Measurements from ENCODE around the gene CD38.
A peak's percentile ranks its signal among the peaks of the same experiment; 100 is the strongest.

Gene CD38

DNA sequence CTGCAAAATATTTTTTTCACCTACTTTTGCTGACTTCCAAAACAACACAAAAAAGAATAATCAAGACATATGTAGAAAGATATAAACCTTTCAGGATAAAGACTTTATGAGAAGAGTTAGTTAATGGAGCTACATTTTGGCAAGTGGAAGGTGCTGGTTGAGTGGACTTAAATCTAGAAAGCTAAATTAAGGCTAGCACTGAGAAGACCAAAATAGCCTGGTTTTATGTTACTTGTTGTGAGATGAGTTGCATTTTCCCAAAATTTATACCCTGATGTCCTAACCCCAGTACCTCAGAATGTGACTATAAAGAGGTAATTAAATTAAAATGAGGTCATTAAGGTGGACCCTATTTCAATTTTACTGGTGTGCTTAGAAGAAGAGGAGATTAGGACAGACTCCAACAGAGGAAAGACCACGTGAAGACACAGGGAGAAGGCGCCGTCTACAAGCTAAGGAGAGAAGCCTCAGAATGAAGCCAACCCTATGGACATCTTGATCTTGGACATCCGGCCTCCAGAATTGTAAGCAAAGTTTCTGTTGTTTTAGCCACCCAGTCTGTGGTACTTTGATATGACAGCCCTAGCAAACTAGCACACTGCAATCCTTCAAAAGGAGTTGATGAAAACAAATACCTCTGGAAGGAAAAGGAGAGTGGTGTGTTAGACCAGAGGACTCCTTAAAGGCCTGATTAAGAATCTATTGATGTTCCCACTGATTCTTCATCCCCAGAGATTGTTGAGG lies 93.0 kb downstream of the CD38 start:
- Mint-ChIP-seq H3K4me3 (no peak overlapping the region), H3K27me3 (peaks cover 16% of the 10 kb centered on the region), H3K27ac (no peak overlapping the region), H3K9me3 (no peaks in the 10 kb centered on the region), H3K4me1 (no peaks in the 10 kb centered on the region), H3K36me3 (no peaks in the 10 kb centered on the region)
- CTCF ChIA-PET, result interaction anchor here (1.1 to 2.4 kb wide), 3 partner anchors 10 to 142 kb away, joined by 3 to 12 read pairs (median 3); no protein-coding TSS in a partner anchor
- DNase-seq, result no peak

DNA sequence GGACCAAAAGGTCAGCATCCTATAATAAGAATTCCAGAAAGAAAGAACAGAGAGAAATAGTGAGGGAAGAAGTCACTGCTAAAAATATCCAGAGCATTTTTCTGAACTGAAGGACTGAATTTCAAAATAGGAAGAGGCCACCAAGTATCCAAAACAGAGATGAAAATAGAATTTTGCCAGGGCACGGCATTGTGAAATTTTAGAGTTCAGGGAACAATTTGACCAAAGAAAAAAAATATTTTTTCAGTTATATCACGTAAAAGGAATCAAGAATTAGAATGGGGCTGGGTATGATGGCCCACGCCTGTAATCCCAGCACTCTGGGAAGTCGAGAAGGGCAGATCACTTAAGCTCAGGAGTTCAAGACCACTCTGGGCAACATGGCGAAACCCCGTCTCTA lies 95.0 kb downstream of the CD38 start:
- Mint-ChIP-seq H3K36me3 (peaks cover 2% of the 10 kb centered on the region), H3K4me3 (no peak overlapping the region), H3K9me3 (peaks cover 5% of the 10 kb centered on the region), H3K27ac (no peak overlapping the region), H3K27me3 (peaks cover 23% of the 10 kb centered on the region), H3K4me1 (no peaks in the 10 kb centered on the region)
- no peak for DNase-seq
- CTCF ChIA-PET, result no interaction called here

DNA sequence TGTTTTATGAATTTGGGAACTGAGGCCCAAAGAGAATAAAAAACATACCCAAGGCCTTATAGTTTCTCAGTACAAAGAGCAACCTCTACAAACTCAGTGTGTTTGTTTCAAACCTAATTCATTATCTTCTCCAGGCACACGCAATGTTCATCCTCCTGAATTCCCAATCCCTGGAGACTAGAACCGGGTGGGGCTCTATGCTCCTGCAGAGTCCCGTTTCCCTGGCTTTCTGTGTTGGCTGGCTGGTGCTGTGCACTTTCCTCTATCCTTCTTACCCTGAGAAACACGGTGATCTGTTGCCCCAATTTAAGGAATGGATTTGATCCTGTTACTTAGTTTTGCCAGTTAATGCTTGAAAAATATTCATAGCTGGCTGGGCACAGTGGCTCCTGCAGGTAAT lies 96.5 kb downstream of the CD38 start:
- H3K4me1 Mint-ChIP-seq, result no peaks in the 10 kb centered on the region
- H3K4me3 Mint-ChIP-seq, result no peak overlapping the region
- H3K27me3 Mint-ChIP-seq, result peaks cover 28% of the 10 kb centered on the region
- CTCF ChIA-PET, result no interaction called here
- H3K9me3 Mint-ChIP-seq, result peaks cover 8% of the 10 kb centered on the region
- peaks cover 2% of the 10 kb centered on the region for H3K36me3 Mint-ChIP-seq
- no peak overlapping the region for H3K27ac Mint-ChIP-seq
- no peak for DNase-seq

DNA sequence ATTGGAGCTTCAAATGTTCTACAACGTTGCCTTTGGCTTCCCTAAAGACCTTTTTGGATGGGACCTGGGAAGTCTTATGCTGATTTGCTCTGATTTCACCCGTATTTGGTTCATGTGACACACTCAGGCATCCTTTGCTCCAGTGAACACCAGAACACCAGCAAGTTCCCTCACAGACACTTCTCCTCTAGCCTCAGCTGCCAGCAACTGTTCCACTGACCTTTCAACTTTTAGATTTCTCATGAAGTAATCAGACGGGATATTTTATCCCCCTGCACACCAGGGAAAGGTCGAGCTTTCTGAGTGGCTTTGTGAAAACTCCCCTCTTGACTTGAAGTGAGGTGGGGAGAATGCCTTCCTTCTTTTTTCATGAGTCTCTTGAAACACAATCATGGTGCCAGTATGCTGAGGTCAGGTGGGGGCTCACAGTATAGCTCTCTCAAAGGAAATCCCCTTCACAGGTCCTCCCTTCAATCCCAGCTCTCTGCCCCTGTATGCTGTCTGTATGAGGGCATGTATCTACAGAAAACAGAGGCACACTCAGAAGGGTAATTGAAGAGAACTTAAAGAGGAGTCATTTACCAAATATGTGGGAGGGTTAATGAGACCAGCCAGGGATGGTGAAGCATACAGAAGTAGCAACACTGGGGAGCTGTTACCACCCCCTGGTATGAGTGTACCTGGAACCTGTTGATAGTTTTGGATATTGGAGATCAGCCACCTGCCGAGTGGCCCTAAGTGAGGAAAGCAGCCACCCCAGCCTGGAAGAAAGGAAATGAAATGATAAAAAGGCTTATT lies 97.7 kb downstream of the CD38 start:
- Mint-ChIP-seq H3K27ac (no peak overlapping the region), H3K4me3 (no peak overlapping the region), H3K36me3 (peaks cover 2% of the 10 kb centered on the region), H3K9me3 (peaks cover 8% of the 10 kb centered on the region), H3K27me3 (peaks cover 21% of the 10 kb centered on the region), H3K4me1 (no peaks in the 10 kb centered on the region)
- no peak for DNase-seq
- CTCF ChIA-PET, result no interaction called here

DNA sequence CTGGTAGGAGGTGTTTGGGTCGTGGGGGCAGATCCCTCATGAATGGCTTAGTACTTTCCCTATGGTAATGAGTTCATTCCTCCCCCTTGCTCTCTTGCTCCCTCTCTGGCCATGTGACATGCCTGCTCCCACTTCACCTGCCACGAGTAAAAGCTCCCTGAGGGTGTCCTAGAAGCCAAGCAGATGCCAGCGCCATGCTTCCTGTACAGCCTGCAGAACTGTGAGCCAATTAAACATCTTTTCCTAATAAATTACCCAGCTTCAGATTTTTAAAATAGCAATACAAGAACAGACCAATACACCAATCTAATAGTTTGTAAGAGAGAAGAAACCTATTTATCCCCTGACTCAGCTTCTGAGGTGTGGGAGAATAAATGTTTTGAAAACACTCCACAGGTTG lies 99.9 kb downstream of the CD38 start:
- no peak for DNase-seq
- CTCF ChIA-PET, result no interaction called here
- Mint-ChIP-seq H3K27ac (no peak overlapping the region), H3K36me3 (peaks cover 2% of the 10 kb centered on the region), H3K4me1 (no peaks in the 10 kb centered on the region), H3K4me3 (no peak overlapping the region), H3K9me3 (peaks cover 8% of the 10 kb centered on the region), H3K27me3 (peaks cover 18% of the 10 kb centered on the region)

DNA sequence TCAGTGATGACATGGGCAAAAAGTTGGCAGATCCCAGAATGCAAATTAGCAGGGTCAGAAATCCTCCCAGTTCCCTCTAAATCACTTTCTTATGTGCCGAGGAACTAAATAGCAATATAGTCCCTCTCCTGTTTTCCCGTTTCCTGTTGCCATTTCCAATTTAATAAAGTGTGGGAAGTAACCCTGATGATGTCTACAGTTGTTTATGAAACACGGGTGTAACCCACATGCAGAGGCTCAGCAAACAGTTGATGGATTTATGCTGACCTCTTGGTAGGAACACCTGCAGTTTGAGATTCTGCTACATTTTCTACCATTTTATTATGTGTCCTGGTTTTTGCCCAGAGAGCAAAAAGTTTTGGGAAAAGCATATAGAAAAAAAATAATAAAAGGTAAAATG lies 103.7 kb downstream of the CD38 start:
- H3K27me3 Mint-ChIP-seq, result peaks cover 22% of the 10 kb centered on the region
- H3K4me3 Mint-ChIP-seq, result no peak overlapping the region
- no peak for DNase-seq
- peaks cover 2% of the 10 kb centered on the region for H3K36me3 Mint-ChIP-seq
- no peak overlapping the region for H3K27ac Mint-ChIP-seq
- H3K4me1 Mint-ChIP-seq, result no peaks in the 10 kb centered on the region
- CTCF ChIA-PET, result interaction anchor here (1.0 to 4.6 kb wide), 25 partner anchors 11 to 402 kb away, joined by 3 to 101 read pairs (median 4); partner anchors contain the start of gene FAM200B
- peaks cover 8% of the 10 kb centered on the region for H3K9me3 Mint-ChIP-seq

DNA sequence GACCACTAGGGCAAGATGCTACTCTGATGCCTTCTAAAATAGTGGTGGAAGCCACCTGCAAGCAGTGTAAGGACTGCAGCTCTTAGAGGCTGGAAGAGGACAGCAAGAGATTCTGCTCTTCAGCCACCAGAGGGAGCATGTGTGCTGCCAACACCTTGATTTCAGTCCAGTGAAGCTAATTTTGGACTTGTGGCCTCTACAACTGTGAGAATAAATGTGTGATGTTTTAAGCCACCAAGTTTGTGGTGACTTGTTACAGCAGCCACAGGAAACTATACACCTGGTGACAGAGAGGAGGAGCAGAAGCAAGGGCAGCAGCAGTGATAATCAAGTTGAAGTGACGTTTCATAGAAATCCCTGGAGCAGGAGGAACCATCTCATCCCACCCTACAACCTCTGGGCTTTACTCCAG lies 104.6 kb downstream of the CD38 start:
- CTCF ChIA-PET, result interaction anchor here (0.6 to 4.6 kb wide), 50 partner anchors 10 to 649 kb away, joined by 3 to 101 read pairs (median 4); partner anchors contain the start of genes FAM200B and FGFBP2
- peaks cover 2% of the 10 kb centered on the region for H3K36me3 Mint-ChIP-seq
- no peaks in the 10 kb centered on the region for H3K4me1 Mint-ChIP-seq
- peaks cover 7% of the 10 kb centered on the region for H3K9me3 Mint-ChIP-seq
- H3K4me3 Mint-ChIP-seq, result no peak overlapping the region
- peak; percentile 62 for DNase-seq
- peaks cover 19% of the 10 kb centered on the region for H3K27me3 Mint-ChIP-seq
- H3K27ac Mint-ChIP-seq, result no peak overlapping the region

DNA sequence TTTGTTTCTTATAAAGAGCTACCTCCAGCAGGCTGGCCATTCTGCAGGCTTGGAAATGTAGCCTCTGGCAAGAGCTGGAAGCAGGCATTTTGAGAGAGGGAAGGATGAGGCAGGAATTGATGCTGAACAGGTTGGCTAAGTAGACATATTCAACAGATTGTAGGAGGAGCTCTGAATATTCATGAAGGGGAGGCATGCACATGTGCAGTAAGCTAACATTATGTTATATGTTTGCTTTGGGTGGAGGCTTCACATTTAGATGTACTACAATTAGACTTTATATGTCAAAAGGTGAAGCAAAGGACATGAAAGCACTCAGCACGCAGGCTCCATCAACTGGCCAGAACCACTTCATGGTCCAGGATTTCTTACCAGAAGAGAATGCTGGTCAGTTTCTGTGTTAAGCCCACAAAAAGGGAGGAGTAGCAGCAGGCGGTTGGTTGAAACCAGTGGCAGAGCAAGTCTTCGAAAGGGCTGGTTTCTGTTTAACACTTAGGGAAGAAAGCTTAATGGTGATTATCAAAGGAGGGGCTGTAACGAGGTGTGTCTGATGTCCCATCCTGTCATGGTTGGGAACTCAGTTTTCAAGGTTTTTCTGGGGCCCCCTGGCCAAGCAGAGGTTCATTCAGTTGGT lies 105.6 kb downstream of the CD38 start:
- Mint-ChIP-seq H3K27ac (no peak overlapping the region), H3K9me3 (no peaks in the 10 kb centered on the region), H3K4me1 (no peaks in the 10 kb centered on the region), H3K4me3 (no peak overlapping the region), H3K27me3 (peaks cover 19% of the 10 kb centered on the region), H3K36me3 (no peaks in the 10 kb centered on the region)
- DNase-seq, result no peak
- CTCF ChIA-PET, result interaction anchor here (0.7 to 4.6 kb wide), 23 partner anchors 9 to 385 kb away, joined by 3 to 101 read pairs (median 5); no protein-coding TSS in a partner anchor

DNA sequence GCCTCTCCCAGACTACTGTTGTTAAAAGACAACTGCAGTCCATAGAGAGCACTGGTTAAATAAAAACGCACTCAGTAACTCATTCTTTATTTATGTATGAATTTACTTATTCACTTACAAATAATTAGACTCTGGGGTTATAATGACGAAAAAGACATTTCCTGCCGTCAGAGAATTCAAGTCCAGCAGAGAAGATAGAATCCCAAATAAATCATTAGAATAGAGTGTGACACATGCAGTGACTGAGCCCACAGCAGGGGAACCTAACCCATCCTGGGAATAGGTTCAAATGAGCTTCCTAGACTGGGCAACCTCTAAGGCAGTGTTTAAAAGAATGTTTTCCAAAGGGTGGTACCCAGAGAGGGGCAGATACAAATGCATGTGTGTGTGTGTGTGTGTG lies 106.5 kb downstream of the CD38 start:
- H3K4me3 Mint-ChIP-seq, result no peak overlapping the region
- no peaks in the 10 kb centered on the region for H3K4me1 Mint-ChIP-seq
- no peak overlapping the region for H3K27ac Mint-ChIP-seq
- H3K27me3 Mint-ChIP-seq, result peaks cover 16% of the 10 kb centered on the region
- no peaks in the 10 kb centered on the region for H3K36me3 Mint-ChIP-seq
- CTCF ChIA-PET, result interaction anchor here (0.6 kb wide), 1 partner anchor 383 kb away, joined by 3 read pairs; no protein-coding TSS in a partner anchor
- no peaks in the 10 kb centered on the region for H3K9me3 Mint-ChIP-seq
- no peak for DNase-seq

DNA sequence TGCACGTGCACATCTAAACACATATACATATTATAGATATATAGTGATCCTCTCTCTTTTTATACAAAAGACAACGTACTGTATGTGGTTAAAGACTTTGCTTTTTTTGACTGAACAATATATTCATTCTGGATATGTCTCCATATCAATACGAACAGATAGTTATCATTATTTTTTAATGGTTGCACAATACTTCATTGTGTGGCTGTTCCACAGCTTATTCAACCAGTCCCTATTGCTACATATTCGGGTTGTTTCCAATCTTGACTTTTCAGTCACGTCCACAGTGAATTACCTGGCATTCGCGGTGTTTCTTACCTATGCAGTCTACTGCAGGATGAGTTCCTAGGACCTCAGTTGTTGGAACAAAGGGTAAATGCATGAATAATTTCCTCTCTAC lies 107.3 kb downstream of the CD38 start:
- Mint-ChIP-seq H3K27me3 (peaks cover 21% of the 10 kb centered on the region), H3K4me1 (no peaks in the 10 kb centered on the region), H3K36me3 (no peaks in the 10 kb centered on the region), H3K9me3 (no peaks in the 10 kb centered on the region), H3K4me3 (no peak overlapping the region), H3K27ac (no peak overlapping the region)
- DNase-seq, result no peak
- CTCF ChIA-PET, result no interaction called here

DNA sequence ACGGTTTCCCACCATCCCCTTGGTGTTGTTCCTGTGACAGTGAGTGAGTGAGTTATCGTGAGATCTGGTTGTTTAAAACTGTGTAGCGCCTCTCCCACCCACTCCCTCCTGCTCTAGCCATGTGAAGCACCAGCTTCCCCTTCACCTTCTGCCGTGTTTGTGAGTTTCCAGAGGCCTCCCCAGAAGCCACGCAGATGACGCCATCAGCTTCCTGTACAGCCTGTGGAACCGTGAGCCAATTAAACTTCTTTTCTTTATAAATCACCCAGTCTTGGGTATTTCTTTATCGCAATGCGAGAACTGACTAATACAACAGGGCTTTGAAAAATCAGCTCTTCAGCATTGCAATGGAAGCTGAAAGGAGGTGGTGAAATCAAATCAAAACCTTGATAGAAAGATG lies 110.4 kb downstream of the CD38 start:
- CTCF ChIA-PET, result interaction anchor here (2.3 kb wide), 1 partner anchor 67 kb away, joined by 8 read pairs; no protein-coding TSS in a partner anchor
- no peak overlapping the region for H3K4me3 Mint-ChIP-seq
- peaks cover 20% of the 10 kb centered on the region for H3K27me3 Mint-ChIP-seq
- H3K9me3 Mint-ChIP-seq, result no peaks in the 10 kb centered on the region
- no peaks in the 10 kb centered on the region for H3K4me1 Mint-ChIP-seq
- H3K36me3 Mint-ChIP-seq, result no peaks in the 10 kb centered on the region
- H3K27ac Mint-ChIP-seq, result no peak overlapping the region
- no peak for DNase-seq

DNA sequence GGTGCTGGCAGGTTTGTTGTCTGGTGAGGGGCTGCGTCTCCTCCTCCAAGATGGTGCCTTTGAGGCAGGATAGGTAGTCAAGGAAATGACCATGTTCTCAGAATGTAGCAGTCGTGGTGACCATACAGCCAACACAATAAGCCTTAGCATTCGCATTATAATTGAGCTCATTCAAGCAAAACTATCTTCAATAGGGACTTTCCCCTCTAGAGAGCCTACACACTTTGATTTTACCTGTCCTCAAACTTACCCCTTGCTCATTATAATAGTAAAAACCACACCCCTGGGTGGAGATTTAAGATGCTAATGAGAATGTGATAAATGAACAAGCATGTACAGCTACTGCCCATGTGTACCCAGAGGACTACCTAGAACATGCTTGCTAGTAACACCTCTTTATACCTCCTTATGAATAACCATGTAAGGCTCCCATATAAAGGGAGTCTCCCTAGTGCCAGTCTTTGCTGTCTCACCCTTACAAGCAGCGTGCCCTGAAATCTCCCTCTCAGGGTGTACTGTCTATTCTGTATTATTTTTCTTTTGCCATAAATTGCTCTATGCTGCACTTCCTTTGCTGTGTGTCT lies 112.2 kb downstream of the CD38 start:
- Mint-ChIP-seq H3K27me3 (peaks cover 16% of the 10 kb centered on the region), H3K36me3 (no peaks in the 10 kb centered on the region), H3K4me3 (no peak overlapping the region), H3K9me3 (no peaks in the 10 kb centered on the region), H3K4me1 (no peaks in the 10 kb centered on the region), H3K27ac (no peak overlapping the region)
- no peak for DNase-seq
- CTCF ChIA-PET, result interaction anchor here (2.3 kb wide), 1 partner anchor 66 kb away, joined by 8 read pairs; no protein-coding TSS in a partner anchor

DNA sequence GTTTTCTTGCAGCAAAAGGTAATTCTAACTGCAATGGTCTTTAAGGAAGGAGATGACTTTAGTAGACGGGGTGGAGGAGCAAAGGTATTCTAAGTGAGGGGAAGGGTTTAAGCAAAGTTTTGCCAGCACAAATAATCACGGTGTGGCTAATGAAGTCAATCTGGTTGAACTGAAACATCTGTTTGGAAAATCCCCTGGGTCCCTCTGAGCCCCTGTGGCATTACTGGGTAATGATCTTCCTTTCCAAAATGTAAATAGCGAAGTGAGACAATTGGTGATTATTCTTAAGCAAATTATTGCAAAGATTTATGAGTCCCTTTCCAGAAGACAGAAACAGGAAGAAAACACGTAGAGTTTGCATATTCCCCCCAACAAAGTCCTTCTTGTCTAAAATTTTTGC lies 113.2 kb downstream of the CD38 start:
- Mint-ChIP-seq H3K27ac (no peak overlapping the region), H3K36me3 (no peaks in the 10 kb centered on the region), H3K4me3 (no peak overlapping the region), H3K4me1 (no peaks in the 10 kb centered on the region), H3K9me3 (no peaks in the 10 kb centered on the region), H3K27me3 (peaks cover 23% of the 10 kb centered on the region)
- no peak for DNase-seq
- CTCF ChIA-PET, result no interaction called here

DNA sequence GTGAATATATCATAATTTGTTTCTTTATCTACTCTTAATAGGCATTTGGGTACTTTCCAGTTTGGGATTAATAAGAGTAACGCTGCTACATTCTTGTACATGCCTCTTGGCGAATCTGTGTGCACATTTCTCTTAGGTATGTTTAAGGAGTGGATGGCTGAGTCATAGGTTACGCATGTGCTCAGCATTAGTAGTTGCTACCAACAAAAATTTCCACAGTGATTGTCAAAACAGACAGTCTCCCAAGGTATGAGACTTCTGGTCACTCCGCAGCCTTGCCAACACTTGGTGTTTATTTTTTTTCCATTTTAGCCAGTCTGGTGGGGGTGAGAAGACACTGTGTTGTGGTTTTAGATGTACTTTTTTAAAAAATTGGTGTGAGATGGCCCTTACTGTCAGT lies 115.8 kb downstream of the CD38 start:
- H3K36me3 Mint-ChIP-seq, result no peaks in the 10 kb centered on the region
- CTCF ChIA-PET, result interaction anchor here (2.0 kb wide), 1 partner anchor 11 kb away, joined by 20 read pairs; no protein-coding TSS in a partner anchor
- no peaks in the 10 kb centered on the region for H3K9me3 Mint-ChIP-seq
- no peak overlapping the region for H3K27ac Mint-ChIP-seq
- H3K4me1 Mint-ChIP-seq, result no peaks in the 10 kb centered on the region
- DNase-seq, result no peak
- H3K27me3 Mint-ChIP-seq, result peaks cover 41% of the 10 kb centered on the region
- no peak overlapping the region for H3K4me3 Mint-ChIP-seq

Data from activated naive CD4-positive, alpha-beta T cell treated with anti-CD3 and anti-CD28 coated beads, Interleukin-2, amount 10 ng/mL, durations not matched to agents 7 days and 5 days (primary cell).